SK-N-SH treated with all-trans-retinoic acid at 6 μM for 48 hours (cell line): ENCODE results near the gene AMIGO1.

Experiments
- ATAC-seq: fragments of 200-7000 bp; cut with Tn5 transposase; 3 replicates; pipeline ENCODE4 v1.9.1; 2020; ENCODE audit warnings: mild to moderate bottlenecking, moderate library complexity
- ARNTL ChIP-seq: fragments of 450-650 bp; formaldehyde crosslinking; IDR thresholded peaks from 2 replicates; pipeline ENCODE4 v1.5.0; 2020; ENCODE audit warnings: low read depth, mild to moderate bottlenecking, moderate library complexity, borderline replicate concordance
- BACH2 ChIP-seq: fragments of 250-450 bp; sonication (Bioruptor Pico); IDR thresholded peaks from 2 replicates; pipeline ENCODE4 v1.9.0; 2021; ENCODE audit warnings: mild to moderate bottlenecking, borderline replicate concordance
- CSDC2 ChIP-seq: fragments of 250-450 bp; sonication (Bioruptor Pico); IDR thresholded peaks from 2 replicates; pipeline ENCODE4 v1.5.0; 2020; ENCODE audit warnings: mild to moderate bottlenecking, moderate library complexity
- GLIS3 ChIP-seq: fragments of 250-450 bp; sonication (Bioruptor Pico); IDR thresholded peaks from 2 replicates; pipeline ENCODE4 v1.5.0; 2020; ENCODE audit warnings: mild to moderate bottlenecking, moderate library complexity
- ISL1 ChIP-seq: fragments of 250-450 bp; sonication (Bioruptor Pico); IDR thresholded peaks from 2 replicates; pipeline ENCODE4 v2.1.2; 2022; ENCODE audit warnings: mild to moderate bottlenecking, moderate library complexity
- OSR1 ChIP-seq: fragments of 250-450 bp; sonication (Bioruptor Pico); IDR thresholded peaks from 2 replicates; pipeline ENCODE4 v1.8.0; 2022; ENCODE audit warnings: moderate library complexity, mild to moderate bottlenecking, inconsistent platforms
- PPARA ChIP-seq: fragments of 250-450 bp; sonication (Bioruptor Pico); IDR thresholded peaks from 2 replicates; pipeline ENCODE4 v1.5.0; 2020; ENCODE audit warnings: mild to moderate bottlenecking, borderline replicate concordance
- RARB ChIP-seq: fragments of 250-450 bp; sonication (Bioruptor Pico); IDR thresholded peaks from 2 replicates; pipeline ENCODE4 v1.8.0; 2021; ENCODE audit warnings: mild to moderate bottlenecking, moderate library complexity
- SNAI2 ChIP-seq: fragments of 250-450 bp; sonication (Bioruptor Pico); IDR thresholded peaks from 2 replicates; pipeline ENCODE4 v1.5.0; 2020; ENCODE audit warnings: mild to moderate bottlenecking, moderate library complexity
- TCF4 ChIP-seq: fragments of 250-450 bp; sonication (Bioruptor Pico); IDR thresholded peaks from 2 replicates; pipeline ENCODE4 v1.8.0; 2021; ENCODE audit warnings: mild to moderate bottlenecking, moderate library complexity, borderline replicate concordance
- TOX ChIP-seq: fragments of 250-450 bp; sonication (Bioruptor Pico); IDR thresholded peaks from 2 replicates; pipeline ENCODE4 v1.8.0; 2021; ENCODE audit warnings: mild to moderate bottlenecking, moderate library complexity, borderline replicate concordance
- ZC3H10 ChIP-seq: fragments of 250-450 bp; sonication (Bioruptor Pico); IDR thresholded peaks from 2 replicates; pipeline ENCODE4 v1.5.1; 2021; ENCODE audit warnings: mild to moderate bottlenecking, moderate library complexity
- ZFP3 ChIP-seq: fragments of 250-450 bp; sonication (Bioruptor Pico); IDR thresholded peaks from 2 replicates; pipeline ENCODE4 v1.5.0; 2020; ENCODE audit warnings: mild to moderate bottlenecking, moderate library complexity
- ZFP30 ChIP-seq: fragments of 450-650 bp; formaldehyde crosslinking; IDR thresholded peaks from 2 replicates; pipeline ENCODE4 v1.5.0; 2022; ENCODE audit warnings: mild to moderate bottlenecking, moderate library complexity
- ZNF565 ChIP-seq: fragments of 450-650 bp; formaldehyde crosslinking; conservative IDR thresholded peaks from 2 replicates; pipeline ENCODE4 v1.5.0; 2020; ENCODE audit warnings: low read depth, mild to moderate bottlenecking, moderate library complexity
- ZNF70 ChIP-seq: fragments of 450-650 bp; formaldehyde crosslinking; IDR thresholded peaks from 2 replicates; pipeline ENCODE4 v1.5.0; 2020; ENCODE audit warnings: mild to moderate bottlenecking, moderate library complexity
- ZNF8 ChIP-seq: fragments of 450-650 bp; formaldehyde crosslinking; IDR thresholded peaks from 2 replicates; pipeline ENCODE4 v1.5.0; 2020; ENCODE audit warnings: mild to moderate bottlenecking, moderate library complexity
- TF ChIP-seq, protein P1 (sequence below): fragments of 250-450 bp; sonication (Bioruptor Pico); IDR thresholded peaks from 2 replicates; pipeline ENCODE4 v1.5.0; 2020; ENCODE audit warnings: mild to moderate bottlenecking, moderate library complexity
- TF ChIP-seq, protein P2 (sequence below): fragments of 250-450 bp; sonication (Bioruptor Pico); IDR thresholded peaks from 2 replicates; pipeline ENCODE4 v1.8.0; 2021; ENCODE audit warnings: low read depth, mild to moderate bottlenecking, moderate library complexity, borderline replicate concordance
- TF ChIP-seq, protein P3 (sequence below): fragments of 250-450 bp; sonication (Bioruptor Pico); IDR thresholded peaks from 2 replicates; pipeline ENCODE4 v1.5.1; 2021; ENCODE audit warnings: mild to moderate bottlenecking, moderate library complexity
- TF ChIP-seq, protein P4 (sequence below): fragments of 250-450 bp; sonication (Bioruptor Pico); IDR thresholded peaks from 2 replicates; pipeline ENCODE4 v1.8.0; 2020; ENCODE audit warnings: mild to moderate bottlenecking, moderate library complexity, borderline replicate concordance
- TF ChIP-seq, protein P5 (sequence below): fragments of 250-450 bp; sonication (Bioruptor Pico); IDR thresholded peaks from 2 replicates; pipeline ENCODE4 v1.5.1; 2020; ENCODE audit warnings: low read depth, mild to moderate bottlenecking, moderate library complexity

Gene AMIGO1

DNA sequence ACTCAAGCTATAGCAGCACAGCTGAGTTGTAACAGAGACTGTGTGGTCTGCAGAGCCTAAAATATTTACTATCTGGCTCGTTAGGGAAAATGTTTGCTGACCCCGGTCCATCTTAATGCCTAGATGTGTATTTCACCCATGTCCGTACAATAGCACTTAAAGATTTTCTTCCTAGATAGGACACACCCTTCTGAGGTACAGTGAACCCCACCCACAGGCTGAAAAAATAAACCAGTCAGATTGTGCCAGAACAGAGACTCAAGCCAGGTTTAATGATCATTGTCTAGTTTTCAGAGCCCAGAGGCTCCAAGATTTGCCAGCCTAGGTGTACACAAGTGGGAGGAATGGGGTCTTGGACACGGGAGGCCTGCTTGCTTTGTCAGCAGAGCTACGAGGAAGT, 5.6 kb downstream of the AMIGO1 start:
- ATAC-seq, result no peak
- TF ChIP-seq ZFP30 (CRISPR knock-in tag) (no peak), CSDC2 (CRISPR knock-in tag) (no peak), GLIS3 (no peak), RARB (CRISPR knock-in tag) (no peak), ZNF565 (CRISPR knock-in tag) (no peak), ZNF8 (CRISPR knock-in tag) (no peak), ISL1 (no peak), ZNF70 (CRISPR knock-in tag) (no peak), SNAI2 (CRISPR knock-in tag) (no peak), OSR1 (no peak), ZFP3 (no peak), BACH2 (CRISPR knock-in tag) (no peak), ARNTL (no peak), PPARA (CRISPR knock-in tag) (no peak), TCF4 (CRISPR knock-in tag) (no peak)
- TF ChIP-seq, protein P1, sequence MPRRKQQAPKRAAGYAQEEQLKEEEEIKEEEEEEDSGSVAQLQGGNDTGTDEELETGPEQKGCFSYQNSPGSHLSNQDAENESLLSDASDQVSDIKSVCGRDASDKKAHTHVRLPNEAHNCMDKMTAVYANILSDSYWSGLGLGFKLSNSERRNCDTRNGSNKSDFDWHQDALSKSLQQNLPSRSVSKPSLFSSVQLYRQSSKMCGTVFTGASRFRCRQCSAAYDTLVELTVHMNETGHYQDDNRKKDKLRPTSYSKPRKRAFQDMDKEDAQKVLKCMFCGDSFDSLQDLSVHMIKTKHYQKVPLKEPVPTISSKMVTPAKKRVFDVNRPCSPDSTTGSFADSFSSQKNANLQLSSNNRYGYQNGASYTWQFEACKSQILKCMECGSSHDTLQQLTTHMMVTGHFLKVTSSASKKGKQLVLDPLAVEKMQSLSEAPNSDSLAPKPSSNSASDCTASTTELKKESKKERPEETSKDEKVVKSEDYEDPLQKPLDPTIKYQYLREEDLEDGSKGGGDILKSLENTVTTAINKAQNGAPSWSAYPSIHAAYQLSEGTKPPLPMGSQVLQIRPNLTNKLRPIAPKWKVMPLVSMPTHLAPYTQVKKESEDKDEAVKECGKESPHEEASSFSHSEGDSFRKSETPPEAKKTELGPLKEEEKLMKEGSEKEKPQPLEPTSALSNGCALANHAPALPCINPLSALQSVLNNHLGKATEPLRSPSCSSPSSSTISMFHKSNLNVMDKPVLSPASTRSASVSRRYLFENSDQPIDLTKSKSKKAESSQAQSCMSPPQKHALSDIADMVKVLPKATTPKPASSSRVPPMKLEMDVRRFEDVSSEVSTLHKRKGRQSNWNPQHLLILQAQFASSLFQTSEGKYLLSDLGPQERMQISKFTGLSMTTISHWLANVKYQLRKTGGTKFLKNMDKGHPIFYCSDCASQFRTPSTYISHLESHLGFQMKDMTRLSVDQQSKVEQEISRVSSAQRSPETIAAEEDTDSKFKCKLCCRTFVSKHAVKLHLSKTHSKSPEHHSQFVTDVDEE, result no peak
- TF ChIP-seq, protein P2, sequence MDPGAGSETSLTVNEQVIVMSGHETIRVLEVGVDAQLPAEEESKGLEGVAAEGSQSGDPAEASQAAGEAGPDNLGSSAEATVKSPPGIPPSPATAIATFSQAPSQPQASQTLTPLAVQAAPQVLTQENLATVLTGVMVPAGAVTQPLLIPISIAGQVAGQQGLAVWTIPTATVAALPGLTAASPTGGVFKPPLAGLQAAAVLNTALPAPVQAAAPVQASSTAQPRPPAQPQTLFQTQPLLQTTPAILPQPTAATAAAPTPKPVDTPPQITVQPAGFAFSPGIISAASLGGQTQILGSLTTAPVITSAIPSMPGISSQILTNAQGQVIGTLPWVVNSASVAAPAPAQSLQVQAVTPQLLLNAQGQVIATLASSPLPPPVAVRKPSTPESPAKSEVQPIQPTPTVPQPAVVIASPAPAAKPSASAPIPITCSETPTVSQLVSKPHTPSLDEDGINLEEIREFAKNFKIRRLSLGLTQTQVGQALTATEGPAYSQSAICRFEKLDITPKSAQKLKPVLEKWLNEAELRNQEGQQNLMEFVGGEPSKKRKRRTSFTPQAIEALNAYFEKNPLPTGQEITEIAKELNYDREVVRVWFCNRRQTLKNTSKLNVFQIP (CRISPR knock-in tag), result no peak
- TF ChIP-seq, protein P3, sequence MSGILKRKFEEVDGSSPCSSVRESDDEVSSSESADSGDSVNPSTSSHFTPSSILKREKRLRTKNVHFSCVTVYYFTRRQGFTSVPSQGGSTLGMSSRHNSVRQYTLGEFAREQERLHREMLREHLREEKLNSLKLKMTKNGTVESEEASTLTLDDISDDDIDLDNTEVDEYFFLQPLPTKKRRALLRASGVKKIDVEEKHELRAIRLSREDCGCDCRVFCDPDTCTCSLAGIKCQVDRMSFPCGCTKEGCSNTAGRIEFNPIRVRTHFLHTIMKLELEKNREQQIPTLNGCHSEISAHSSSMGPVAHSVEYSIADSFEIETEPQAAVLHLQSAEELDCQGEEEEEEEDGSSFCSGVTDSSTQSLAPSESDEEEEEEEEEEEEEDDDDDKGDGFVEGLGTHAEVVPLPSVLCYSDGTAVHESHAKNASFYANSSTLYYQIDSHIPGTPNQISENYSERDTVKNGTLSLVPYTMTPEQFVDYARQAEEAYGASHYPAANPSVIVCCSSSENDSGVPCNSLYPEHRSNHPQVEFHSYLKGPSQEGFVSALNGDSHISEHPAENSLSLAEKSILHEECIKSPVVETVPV, result no peak
- TF ChIP-seq, protein P4, sequence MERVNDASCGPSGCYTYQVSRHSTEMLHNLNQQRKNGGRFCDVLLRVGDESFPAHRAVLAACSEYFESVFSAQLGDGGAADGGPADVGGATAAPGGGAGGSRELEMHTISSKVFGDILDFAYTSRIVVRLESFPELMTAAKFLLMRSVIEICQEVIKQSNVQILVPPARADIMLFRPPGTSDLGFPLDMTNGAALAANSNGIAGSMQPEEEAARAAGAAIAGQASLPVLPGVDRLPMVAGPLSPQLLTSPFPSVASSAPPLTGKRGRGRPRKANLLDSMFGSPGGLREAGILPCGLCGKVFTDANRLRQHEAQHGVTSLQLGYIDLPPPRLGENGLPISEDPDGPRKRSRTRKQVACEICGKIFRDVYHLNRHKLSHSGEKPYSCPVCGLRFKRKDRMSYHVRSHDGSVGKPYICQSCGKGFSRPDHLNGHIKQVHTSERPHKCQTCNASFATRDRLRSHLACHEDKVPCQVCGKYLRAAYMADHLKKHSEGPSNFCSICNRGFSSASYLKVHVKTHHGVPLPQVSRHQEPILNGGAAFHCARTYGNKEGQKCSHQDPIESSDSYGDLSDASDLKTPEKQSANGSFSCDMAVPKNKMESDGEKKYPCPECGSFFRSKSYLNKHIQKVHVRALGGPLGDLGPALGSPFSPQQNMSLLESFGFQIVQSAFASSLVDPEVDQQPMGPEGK, result no peak
- TF ChIP-seq, protein P5, sequence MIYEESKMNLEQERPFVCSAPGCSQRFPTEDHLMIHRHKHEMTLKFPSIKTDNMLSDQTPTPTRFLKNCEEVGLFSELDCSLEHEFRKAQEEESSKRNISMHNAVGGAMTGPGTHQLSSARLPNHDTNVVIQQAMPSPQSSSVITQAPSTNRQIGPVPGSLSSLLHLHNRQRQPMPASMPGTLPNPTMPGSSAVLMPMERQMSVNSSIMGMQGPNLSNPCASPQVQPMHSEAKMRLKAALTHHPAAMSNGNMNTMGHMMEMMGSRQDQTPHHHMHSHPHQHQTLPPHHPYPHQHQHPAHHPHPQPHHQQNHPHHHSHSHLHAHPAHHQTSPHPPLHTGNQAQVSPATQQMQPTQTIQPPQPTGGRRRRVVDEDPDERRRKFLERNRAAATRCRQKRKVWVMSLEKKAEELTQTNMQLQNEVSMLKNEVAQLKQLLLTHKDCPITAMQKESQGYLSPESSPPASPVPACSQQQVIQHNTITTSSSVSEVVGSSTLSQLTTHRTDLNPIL (CRISPR knock-in tag), result no peak

DNA sequence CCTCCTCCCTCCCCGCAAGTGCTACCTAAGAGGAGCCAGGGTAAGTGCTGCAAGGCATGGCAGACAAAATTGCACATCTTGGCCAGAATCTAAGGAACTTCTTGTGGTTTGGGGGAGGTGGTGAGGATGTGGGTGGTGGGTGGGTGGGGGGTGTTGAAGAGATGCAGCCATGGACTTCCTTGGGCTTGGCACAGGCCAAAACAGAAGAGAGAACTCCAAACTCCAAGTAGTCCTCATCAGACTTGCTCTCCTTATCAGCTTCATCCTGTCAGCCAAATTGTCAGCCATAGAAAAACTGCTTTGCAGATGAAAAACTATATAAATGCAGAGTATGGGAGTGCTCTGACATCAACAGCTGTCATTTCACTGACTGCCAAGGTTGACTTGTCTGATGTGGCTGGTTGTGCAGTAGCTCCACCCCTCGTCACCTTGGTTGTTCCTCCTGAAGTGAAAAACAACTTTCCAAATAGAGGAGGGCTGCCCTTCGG, 7.1 kb downstream of the AMIGO1 start:
- TF ChIP-seq ZNF70 (CRISPR knock-in tag) (no peak), ZNF8 (CRISPR knock-in tag) (no peak)

DNA sequence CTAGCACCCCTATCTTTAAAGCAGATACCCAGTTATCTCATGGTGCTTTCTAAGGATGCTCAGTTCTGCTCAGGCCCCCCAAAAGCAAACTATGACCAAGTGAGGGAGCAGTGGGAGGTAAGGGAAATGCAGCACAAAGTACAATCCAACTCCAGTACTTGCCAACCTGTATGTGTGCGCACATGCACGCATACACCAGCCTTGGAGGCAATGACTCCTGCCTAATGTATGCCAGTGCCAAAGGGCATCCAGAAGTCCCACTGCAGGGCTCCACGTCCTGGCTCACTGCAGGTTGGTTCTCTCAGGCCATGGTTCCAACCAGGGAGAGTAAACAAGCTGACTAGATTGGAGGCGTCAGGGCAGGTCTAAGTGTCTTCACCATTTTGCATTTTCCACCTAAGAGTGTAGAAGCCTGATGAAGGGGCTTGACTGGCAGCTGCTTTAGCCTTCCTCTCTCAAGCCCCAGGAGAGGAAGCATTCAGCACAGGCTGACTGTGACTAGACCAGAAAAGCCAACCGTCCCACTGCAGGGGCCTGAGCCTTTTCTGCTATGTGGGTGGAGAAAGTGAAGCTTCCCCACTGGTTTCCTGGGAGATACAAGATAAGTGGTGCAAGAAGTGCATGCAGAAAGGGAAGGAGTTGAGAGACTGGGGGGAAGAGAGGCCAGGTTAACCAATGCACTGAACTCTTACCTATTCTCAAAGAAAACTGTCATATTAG, 7.7 kb downstream of the AMIGO1 start:
- ATAC-seq, result no peak
- TF ChIP-seq ZNF70 (CRISPR knock-in tag) (no peak), BACH2 (CRISPR knock-in tag) (no peak), ZNF565 (CRISPR knock-in tag) (no peak), TOX (CRISPR knock-in tag) (no peak), ISL1 (no peak), CSDC2 (CRISPR knock-in tag) (no peak), RARB (CRISPR knock-in tag) (no peak), ZNF8 (CRISPR knock-in tag) (no peak), OSR1 (no peak), ZFP30 (CRISPR knock-in tag) (no peak), PPARA (CRISPR knock-in tag) (no peak), ZC3H10 (CRISPR knock-in tag) (no peak), GLIS3 (no peak), TCF4 (CRISPR knock-in tag) (no peak), SNAI2 (CRISPR knock-in tag) (no peak)
- TF ChIP-seq, protein P5 (CRISPR knock-in tag), result no peak
- TF ChIP-seq, protein P2 (CRISPR knock-in tag), result no peak

More for the DNA sequence above, 7.1 kb downstream of the AMIGO1 start:
- ATAC-seq, result no peak
